GM12874 (cell line): ENCODE data around the gene IAH1.

ENCODE experiments used
- CTCF ChIP-seq: IDR thresholded peaks from 2 replicates; pipeline ENCODE4 v1.5.1; 2011; ENCODE audit warnings: low read depth, mild to moderate bottlenecking, control low read depth, low read length, moderate library complexity; ENCODE audit not compliant: insufficient read depth

Gene IAH1

GRCh38 chr2:9473985-9474360 lies 378 bp upstream of the IAH1 start:
- TF ChIP-seq CTCF, result no peak

GRCh38 chr2:9477914-9478313 lies 3.6 kb downstream of the IAH1 start:
- TF ChIP-seq CTCF, result no peak

GRCh38 chr2:9478526-9478925 lies 4.2 kb downstream of the IAH1 start:
- TF ChIP-seq CTCF, result no peak

GRCh38 chr2:9480157-9480556 lies 5.8 kb downstream of the IAH1 start:
- TF ChIP-seq CTCF, result no peak

GRCh38 chr2:9483107-9483506 lies 8.8 kb downstream of the IAH1 start:
- TF ChIP-seq CTCF, result no peak

- TF ChIP-seq CTCF, result no peak
These were observed 10.2 kb downstream of the IAH1 start for GRCh38 chr2:9484533-9484932.

GRCh38 chr2:9488583-9489547 lies 14.5 kb downstream of the IAH1 start:
- no peak for TF ChIP-seq CTCF
